HepG2 (cell line): Measurements from ENCODE around the gene OVCA2. TPM values are rescaled to one million over a fixed set of nuclear protein-coding genes. Genes with fewer than 3 reads are reported as not detected.

Source experiments
- ATAC-seq: fragments of 200-7000 bp; cut with Tn5 transposase; 3 replicates; pipeline ENCODE4 v1.9.1; 2020; ENCODE audit warnings: mild to moderate bottlenecking, moderate library complexity
- BruUV-seq: library from RNA; stranded (reverse); fragments of 400-500 nt; replicated peaks from 2 replicates; lab custom pipeline; 2021; lab: Mats Ljungman, UMichigan
- CTCF ChIA-PET: fragments of 300-600 bp; formaldehyde crosslinking; extraction: SDS; loops from one replicate; lab custom pipeline; 2021; ENCODE audit warnings: low total read pairs, inconsistent platforms, low intra/inter-chr PET ratio; lab: Yijun Ruan, JAX
- POLR2A ChIA-PET: fragments of 350-600 bp; sonication (Branson Sonifier 250); formaldehyde crosslinking; loops from one replicate; lab custom pipeline; 2020; ENCODE audit warnings: antibody characterized with exemption, inconsistent platforms; lab: Yijun Ruan, JAX
- DNase-seq: peaks from one replicate; pipeline ENCODE4 v3.0.0-alpha.2; 2015; ENCODE audit warnings: low spot score
- FAIRE-seq: peaks from 3 replicates; lab custom pipeline; 2011; peaks lifted over from hg19 to GRCh38; lab: Jason Lieb, UNC
- H2AFZ ChIP-seq: one replicate; pipeline ENCODE4 v1.6.1; 2011; ENCODE audit warnings: low read length, inconsistent platforms
- H3K27ac ChIP-seq: fragments of 300-600 bp; 3 replicates; pipeline ENCODE4 v1.8.0; 2011; ENCODE audit warnings: mixed run types, mild to moderate bottlenecking, mixed read lengths, low read length, inconsistent platforms; ENCODE audit not compliant: insufficient read depth; ENCODE audit errors: extremely low read length
- H3K27me3 ChIP-seq, 2 experiments: fragments of 200-600 bp in 1 of 2; 2 replicates in 1 of 2; 3 replicates in 1 of 2; pipeline versions ENCODE4 v1.6.0 to v1.8.0; 2011; ENCODE audit warnings: low read length in 2 of 2, mild to moderate bottlenecking in 2 of 2, moderate library complexity in 2 of 2, inconsistent platforms in 1 of 2; ENCODE audit not compliant: insufficient read depth in 2 of 2, control insufficient read depth in 1 of 2
- H3K36me3 ChIP-seq, 2 experiments: fragments of 200-600 bp in 1 of 2; replicated peaks in 1 of 2; 2 replicates in 1 of 2; 3 replicates in 1 of 2; pipeline versions ENCODE4 v1.5.1 to v1.8.0; 2011; ENCODE audit warnings: low read length in 2 of 2, inconsistent platforms in 1 of 2; ENCODE audit not compliant: insufficient read depth in 2 of 2, control insufficient read depth in 1 of 2
- H3K4me1 ChIP-seq: 2 replicates; pipeline ENCODE4 v1.5.1; 2012; ENCODE audit warnings: low read length, inconsistent platforms; ENCODE audit not compliant: insufficient read depth
- H3K4me2 ChIP-seq: 2 replicates; pipeline ENCODE4 v1.6.0; 2011; ENCODE audit warnings: low read depth, low read length, inconsistent platforms
- H3K4me3 ChIP-seq, 3 experiments: fragments of 200-600 bp in 1 of 3; sonication (generic), shearing (Covaris generic) in 1 of 3; replicated peaks in 1 of 3; 2 replicates each; pipeline ENCODE4 v1.5.1; 2011 to 2016; ENCODE audit warnings: low read length in 3 of 3, inconsistent platforms in 2 of 3, low read depth in 2 of 3, mild to moderate bottlenecking in 2 of 3, control low read depth in 1 of 3, mixed read lengths in 1 of 3; ENCODE audit not compliant: insufficient read depth in 1 of 3
- H3K79me2 ChIP-seq: one replicate; pipeline ENCODE4 v1.6.1; 2011; ENCODE audit warnings: low read length, inconsistent platforms; ENCODE audit not compliant: insufficient read depth
- H3K9ac ChIP-seq: 2 replicates; pipeline ENCODE4 v1.6.0; 2011; ENCODE audit warnings: mild to moderate bottlenecking, low read depth, low read length, inconsistent platforms; ENCODE audit not compliant: insufficient read depth
- H3K9me3 ChIP-seq: 2 replicates; pipeline ENCODE4 v1.5.1; 2012; ENCODE audit warnings: mild to moderate bottlenecking, low read length
- H4K20me1 ChIP-seq: 2 replicates; pipeline ENCODE4 v1.6.0; 2011; ENCODE audit warnings: inconsistent platforms, mild to moderate bottlenecking, low read length, moderate library complexity; ENCODE audit not compliant: insufficient read depth
- DPF2 ChIP-seq: sonication (generic); formaldehyde crosslinking; IDR thresholded peaks from 2 replicates; pipeline ENCODE4 v1.4.0; 2020; ENCODE audit warnings: mild to moderate bottlenecking, low read depth, missing genetic modification reagents, borderline replicate concordance
- IRF9 ChIP-seq: sonication (generic); formaldehyde crosslinking; IDR thresholded peaks from 2 replicates; pipeline ENCODE4 v1.8.0; 2022; ENCODE audit warnings: missing genetic modification reagents, mild to moderate bottlenecking, borderline replicate concordance
- KDM5A ChIP-seq: fragments of 200-600 bp; sonication (generic); IDR thresholded peaks from 2 replicates; pipeline ENCODE4 v1.7.0; 2018; ENCODE audit warnings: antibody characterized with exemption, mild to moderate bottlenecking, low read length, borderline replicate concordance
- NKX3-1 ChIP-seq: sonication (generic); formaldehyde crosslinking; IDR thresholded peaks from 2 replicates; pipeline ENCODE4 v1.5.0; 2020; ENCODE audit warnings: missing genetic modification reagents
- ZNF367 ChIP-seq: sonication (generic); formaldehyde crosslinking; IDR thresholded peaks from 2 replicates; pipeline ENCODE4 v1.4.0; 2020; ENCODE audit warnings: missing genetic modification reagents, borderline replicate concordance
- WGBS: methylation state at CpG from one replicate; pipeline ENCODE4 v1.1.6; 2017; ENCODE audit warnings: low lambda C conversion rate; 5-methylcytosine and 5-hydroxymethylcytosine counted together
- in situ Hi-C: cut with HindIII; loops from 2 replicates; pipeline ENCODE4 v1.10.0; 2017; ENCODE audit warnings: low pct_unique_long_range_greater_than_20kb; ENCODE audit not compliant: extremely low pct_ligation_motif_present
- intact Hi-C: fragments of 100-400 bp; cut with micrococcal nuclease; formaldehyde crosslinking; loops from one replicate; pipeline ENCODE4 v1.10.0; 2022; ENCODE audit not compliant: unreplicated experiment
- polyA plus RNA-seq, 8 experiments: library from polyadenylated mRNA; depleted of rRNA in 3 of 8; stranded (reverse) in 7 of 8; unstranded in 1 of 8; fragments of >200 nt; fragmentation: Illumina TruSeq in 4 of 8; extraction: Trizol in 4 of 8; gene quantifications; 2 replicates each; pipeline versions ENCODE4 v1.2.1 to v1.2.3, GENCODE V29; 2011 to 2016; ENCODE audit warnings: low read depth in 4 of 8, missing spikeins in 1 of 8, mixed read lengths in 1 of 8; ENCODE audit not compliant: insufficient read depth in 1 of 8
- total RNA-seq, 5 experiments: library from RNA; depleted of rRNA; stranded (reverse); fragments of >200 nt; fragmentation: Illumina TruSeq; extraction: Trizol; gene quantifications; 2 replicates each; pipeline ENCODE4 v1.2.3, GENCODE V29; 2016; ENCODE audit warnings: low read depth in 1 of 5

Gene OVCA2
- total and polyA plus RNA-seq, 2 of the 13 experiments (the other 11 are each of a cell fraction or from before 2014, with no cell fraction given), result 23.7 to 28.2 TPM

- in situ Hi-C loops (no loop called here), intact Hi-C loops (no loop called here)
- no peak overlapping the region for H3K27ac ChIP-seq
- no peaks in the 10 kb centered on the region for H3K9me3 ChIP-seq
- TF ChIP-seq KDM5A (no peak), ZNF367 (CRISPR knock-in tag) (no peak), DPF2 (CRISPR knock-in tag) (no peak), IRF9 (CRISPR knock-in tag) (no peak), NKX3-1 (no peak)
- H3K4me1 ChIP-seq, result no peaks in the 10 kb centered on the region
- H3K4me3 ChIP-seq, result no peak overlapping the region
- no peak overlapping the region for H3K9ac ChIP-seq
- FAIRE-seq, result no peak
- no peaks in the 10 kb centered on the region for H3K27me3 ChIP-seq
- no peaks in the 10 kb centered on the region for H4K20me1 ChIP-seq
- DNase-seq, result no peak
- WGBS, result 92% methylated on average over 13 of the region's 13 CpGs
- ChIA-PET POLR2A (no interaction called here), CTCF (no interaction called here)
- no peaks in the 10 kb centered on the region for H3K79me2 ChIP-seq
- H3K36me3 ChIP-seq, result peaks cover 14 to 34% of the 10 kb centered on the region in 2 experiments; a peak in 4 of 5 replicates
- no peak overlapping the region for H3K4me2 ChIP-seq
- H2AFZ ChIP-seq, result no peak overlapping the region
- no TSS peak for BruUV-seq
- no peak for ATAC-seq
Measured at GRCh38 chr17:2075336-2076086, 33.7 kb downstream of the OVCA2 start.
